ENCODE data around the gene S100A9.

- no peak for TF ChIP-seq CTCF (IDR thresholded peaks at IDR 0.05)
- no peak for TF ChIP-seq POLR2A (IDR thresholded peaks at IDR 0.05)
- no peak for TF ChIP-seq EP300 (IDR thresholded peaks at IDR 0.05)
These were observed 11.5 kb upstream of the S100A9 start for GRCh38 chr1:153346077-153346723.

All from ovary (tissue), 3 donors.